PFSK-1 (cell line): Measurements from ENCODE around the gene PRKN.

Source experiments
- FOXP2 ChIP-seq: optimal IDR thresholded peaks from 2 replicates; pipeline ENCODE3; 2011; ENCODE audit warnings: borderline replicate concordance, control low read depth, inconsistent platforms; ENCODE audit not compliant: insufficient read depth; ENCODE audit errors: extremely low read length, extremely low read depth
- POLR2AphosphoS5 ChIP-seq: IDR thresholded peaks from 2 replicates; pipeline ENCODE4 v1.6.1; 2012; ENCODE audit warnings: low read depth, mild to moderate bottlenecking, control low read depth, low read length, moderate library complexity
- SIN3A ChIP-seq: IDR thresholded peaks from 2 replicates; pipeline ENCODE4 v1.6.1; 2012; ENCODE audit warnings: mild to moderate bottlenecking, low read length, moderate library complexity, borderline replicate concordance; ENCODE audit not compliant: insufficient read depth
- TAF1 ChIP-seq: IDR thresholded peaks from 2 replicates; pipeline ENCODE4 v1.6.1; 2012; ENCODE audit warnings: low read length, control low read depth, borderline replicate concordance; ENCODE audit not compliant: insufficient read depth
- TF ChIP-seq, protein P1 (sequence below), 2 experiments: IDR thresholded peaks; 2 replicates each; pipeline versions ENCODE4 v1.6.1 to v1.8.0; 2011 to 2012; ENCODE audit warnings: low read depth in 2 of 2, low read length in 2 of 2, control low read depth in 1 of 2, inconsistent platforms in 1 of 2, mild to moderate bottlenecking in 1 of 2, moderate library complexity in 1 of 2; ENCODE audit not compliant: insufficient read depth in 1 of 2

DNA sequence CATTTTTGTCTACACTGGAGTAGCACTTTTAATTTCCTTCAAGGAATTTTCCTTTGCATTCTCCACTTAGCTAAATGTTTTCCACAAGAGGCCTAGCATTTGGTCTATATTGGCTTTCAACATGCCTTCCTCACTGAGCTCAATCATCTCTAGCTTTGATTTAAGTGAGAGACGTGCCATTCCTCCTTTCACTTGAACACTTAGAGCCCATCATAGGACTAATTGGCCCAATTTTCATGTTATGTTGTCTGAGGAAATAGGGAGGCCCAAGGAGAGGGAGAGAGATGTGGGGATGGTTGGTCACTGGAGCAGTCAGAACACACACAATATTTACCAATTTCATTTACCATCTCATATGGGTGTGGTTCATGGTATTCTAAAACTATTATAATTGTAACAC is 645.0 kb downstream of the PRKN start:
- TF ChIP-seq, protein P1, sequence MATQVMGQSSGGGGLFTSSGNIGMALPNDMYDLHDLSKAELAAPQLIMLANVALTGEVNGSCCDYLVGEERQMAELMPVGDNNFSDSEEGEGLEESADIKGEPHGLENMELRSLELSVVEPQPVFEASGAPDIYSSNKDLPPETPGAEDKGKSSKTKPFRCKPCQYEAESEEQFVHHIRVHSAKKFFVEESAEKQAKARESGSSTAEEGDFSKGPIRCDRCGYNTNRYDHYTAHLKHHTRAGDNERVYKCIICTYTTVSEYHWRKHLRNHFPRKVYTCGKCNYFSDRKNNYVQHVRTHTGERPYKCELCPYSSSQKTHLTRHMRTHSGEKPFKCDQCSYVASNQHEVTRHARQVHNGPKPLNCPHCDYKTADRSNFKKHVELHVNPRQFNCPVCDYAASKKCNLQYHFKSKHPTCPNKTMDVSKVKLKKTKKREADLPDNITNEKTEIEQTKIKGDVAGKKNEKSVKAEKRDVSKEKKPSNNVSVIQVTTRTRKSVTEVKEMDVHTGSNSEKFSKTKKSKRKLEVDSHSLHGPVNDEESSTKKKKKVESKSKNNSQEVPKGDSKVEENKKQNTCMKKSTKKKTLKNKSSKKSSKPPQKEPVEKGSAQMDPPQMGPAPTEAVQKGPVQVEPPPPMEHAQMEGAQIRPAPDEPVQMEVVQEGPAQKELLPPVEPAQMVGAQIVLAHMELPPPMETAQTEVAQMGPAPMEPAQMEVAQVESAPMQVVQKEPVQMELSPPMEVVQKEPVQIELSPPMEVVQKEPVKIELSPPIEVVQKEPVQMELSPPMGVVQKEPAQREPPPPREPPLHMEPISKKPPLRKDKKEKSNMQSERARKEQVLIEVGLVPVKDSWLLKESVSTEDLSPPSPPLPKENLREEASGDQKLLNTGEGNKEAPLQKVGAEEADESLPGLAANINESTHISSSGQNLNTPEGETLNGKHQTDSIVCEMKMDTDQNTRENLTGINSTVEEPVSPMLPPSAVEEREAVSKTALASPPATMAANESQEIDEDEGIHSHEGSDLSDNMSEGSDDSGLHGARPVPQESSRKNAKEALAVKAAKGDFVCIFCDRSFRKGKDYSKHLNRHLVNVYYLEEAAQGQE (IDR thresholded peaks at IDR 0.05; ENCODE audit: insufficient read depth in 1 of 2, low read depth in 2 of 2, low read length in 2 of 2) = no peak
- TF ChIP-seq POLR2AphosphoS5 (no peak), TAF1 (no peak), SIN3A (no peak), FOXP2 (no peak)
